Raji (cell line): ENCODE measurements around the gene HTRA1.

ENCODE experiments used
- POLR2A ChIP-seq: IDR thresholded peaks from 2 replicates; pipeline ENCODE4 v1.6.1; 2011; ENCODE audit warnings: low read depth, low read length, control low read depth; ENCODE audit not compliant: insufficient read depth

The HTRA1 gene

GRCh38 chr10:122561212-122561611, 99.9 kb downstream of the HTRA1 start:
- TF ChIP-seq POLR2A: no peak

GRCh38 chr10:122561792-122562191, 100.4 kb downstream of the HTRA1 start:
- TF ChIP-seq POLR2A: no peak
